OCI-M2 (cell line): ENCODE data around the gene RPUSD4.

Experiments
- DNase-seq: peaks from one replicate; lab custom pipeline; 2025; ENCODE audit not compliant: unreplicated experiment; lab: John Stamatoyannopoulos, UW

RPUSD4 gene

GRCh38 chr11:126185259-126186024 is 26.0 kb downstream of the RPUSD4 start:
- no peak for DNase-seq

- no peak for DNase-seq
These were observed 28.5 kb downstream of the RPUSD4 start for GRCh38 chr11:126182787-126183445.

- no peak for DNase-seq
These were observed 29.3 kb downstream of the RPUSD4 start for GRCh38 chr11:126181939-126182730.

DNA sequence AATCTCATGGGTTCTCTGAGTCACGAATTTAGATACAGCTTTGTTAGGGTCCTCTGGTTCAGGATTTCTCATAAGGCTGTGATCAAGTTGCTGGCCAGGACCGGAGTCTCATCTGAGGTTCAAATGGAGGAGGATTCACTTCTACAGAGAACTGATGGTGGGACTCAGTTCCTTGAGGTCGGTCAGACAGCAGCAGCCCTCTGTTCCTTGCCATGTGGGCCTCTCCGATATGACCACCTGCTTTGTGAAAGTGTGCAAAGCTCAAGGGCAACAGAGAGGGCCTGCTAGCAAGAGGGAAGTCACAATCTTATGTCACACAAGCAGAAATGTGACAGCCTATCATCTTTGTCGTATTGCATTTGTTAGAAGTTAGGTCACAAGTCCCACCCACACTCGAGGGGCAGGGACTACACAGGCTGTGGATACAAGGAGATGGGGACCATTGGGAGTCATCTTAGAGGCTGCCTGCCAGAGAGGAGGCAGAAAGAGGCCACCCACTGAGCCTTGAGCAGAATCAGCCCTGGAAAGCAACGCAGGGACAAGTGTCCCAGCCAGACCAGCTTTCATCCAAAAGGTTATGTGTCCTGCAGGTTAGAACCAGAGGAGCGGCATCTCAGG is 34.5 kb downstream of the RPUSD4 start:
- no peak for DNase-seq

DNA sequence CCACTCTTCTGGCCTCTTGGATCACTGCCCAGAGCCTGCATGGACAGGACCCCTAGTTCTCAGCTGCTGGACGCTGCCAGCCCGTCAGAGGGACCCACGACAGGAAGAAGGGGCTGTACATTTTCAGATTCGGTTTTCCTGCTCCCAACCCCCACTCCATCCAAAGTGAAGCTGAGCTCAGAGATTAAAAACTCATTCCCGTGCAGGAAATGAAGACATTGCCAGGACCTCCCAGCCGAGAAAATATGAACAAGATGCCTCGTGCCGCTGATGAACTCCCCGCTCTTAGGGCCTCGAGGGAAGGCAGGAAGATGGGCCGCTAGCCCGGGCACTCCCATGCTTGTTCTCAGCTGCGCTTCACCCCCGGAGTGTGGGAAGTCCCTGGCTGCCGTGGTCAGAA is 36.1 kb downstream of the RPUSD4 start:
- no peak for DNase-seq

- DNase-seq, result no peak
These were observed 36.6 kb downstream of the RPUSD4 start for GRCh38 chr11:126174816-126175215.

DNA sequence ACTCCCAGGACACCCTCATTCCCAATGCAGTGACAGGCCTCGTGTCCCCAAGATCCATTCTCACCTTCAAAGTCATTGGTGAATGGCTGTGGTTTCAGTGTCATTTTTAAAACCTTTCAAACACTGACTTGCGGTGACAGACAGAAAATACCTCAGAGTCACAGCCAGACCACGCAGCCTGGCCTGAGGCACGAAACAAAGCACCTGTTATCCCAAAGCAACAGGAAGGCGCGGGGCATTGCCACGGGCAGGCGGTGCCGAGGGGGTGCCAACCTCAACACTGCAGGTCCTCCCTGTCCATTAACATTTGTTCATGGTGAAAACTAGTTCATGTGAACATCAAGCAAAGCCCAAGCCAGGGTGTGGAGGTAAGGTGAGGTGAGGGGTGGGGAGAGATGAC is 38.2 kb downstream of the RPUSD4 start:
- no peak for DNase-seq

DNA sequence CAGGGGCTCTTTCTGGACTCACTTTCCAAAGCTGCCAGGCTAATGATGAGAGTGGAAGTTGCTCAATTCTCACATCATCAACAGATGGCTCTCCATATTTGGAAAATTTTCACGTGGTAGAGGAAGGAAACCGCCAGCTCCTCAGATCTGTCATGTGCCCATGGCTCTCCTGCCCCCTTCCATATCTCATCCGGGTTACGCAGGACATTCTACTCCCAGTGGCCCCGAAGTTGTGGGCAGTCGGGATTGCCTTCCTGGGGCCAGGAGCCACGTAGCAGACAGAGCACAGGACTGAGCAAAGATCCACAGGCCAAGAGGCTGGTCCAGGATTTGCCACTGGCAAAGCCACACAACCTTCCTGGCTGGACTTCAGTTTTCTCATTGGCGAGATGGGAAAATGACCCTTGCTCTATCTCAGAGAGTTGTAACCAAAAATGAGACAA is 38.8 kb downstream of the RPUSD4 start:
- no peak for DNase-seq

DNA sequence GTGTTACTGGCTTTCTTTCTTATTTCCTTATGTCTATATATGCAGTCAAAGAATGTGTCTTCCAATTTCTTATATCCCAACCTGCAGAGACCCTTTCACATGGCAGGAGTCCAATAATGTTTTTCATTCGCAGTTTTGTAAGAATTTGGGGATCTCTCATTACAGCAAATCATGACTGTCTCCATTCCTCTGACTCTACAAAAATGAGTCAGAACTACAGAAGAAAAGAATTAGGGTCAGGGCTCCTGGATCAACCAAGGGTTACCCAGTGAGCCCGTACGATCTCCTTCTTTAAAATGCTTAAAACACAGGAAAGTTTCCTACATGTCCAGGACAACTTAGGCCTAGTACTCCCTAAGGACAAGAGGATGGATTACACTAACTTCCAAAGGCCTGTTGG is 42.2 kb downstream of the RPUSD4 start:
- DNase-seq, result no peak

GRCh38 chr11:126167488-126167887 is 44.0 kb downstream of the RPUSD4 start:
- DNase-seq, result no peak

DNA sequence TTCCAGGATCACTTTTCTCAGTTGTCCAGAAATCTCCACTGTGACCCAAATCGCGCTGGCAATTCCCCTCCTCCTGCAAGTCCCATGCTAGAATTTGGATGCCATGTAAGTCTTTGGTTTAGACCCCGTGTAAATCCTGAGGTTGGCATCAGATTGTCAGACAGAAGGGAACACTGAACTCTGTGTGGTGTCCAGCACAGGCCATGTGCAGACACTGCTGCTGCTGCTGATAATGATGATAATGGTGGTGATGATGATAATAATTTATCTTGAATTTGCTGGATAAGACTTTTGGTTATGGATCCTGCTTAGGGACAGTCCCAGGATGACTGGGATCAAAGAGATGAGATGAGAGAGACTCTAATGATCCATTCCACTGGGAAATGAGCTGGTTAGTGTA is 45.0 kb downstream of the RPUSD4 start:
- DNase-seq, result no peak

DNA sequence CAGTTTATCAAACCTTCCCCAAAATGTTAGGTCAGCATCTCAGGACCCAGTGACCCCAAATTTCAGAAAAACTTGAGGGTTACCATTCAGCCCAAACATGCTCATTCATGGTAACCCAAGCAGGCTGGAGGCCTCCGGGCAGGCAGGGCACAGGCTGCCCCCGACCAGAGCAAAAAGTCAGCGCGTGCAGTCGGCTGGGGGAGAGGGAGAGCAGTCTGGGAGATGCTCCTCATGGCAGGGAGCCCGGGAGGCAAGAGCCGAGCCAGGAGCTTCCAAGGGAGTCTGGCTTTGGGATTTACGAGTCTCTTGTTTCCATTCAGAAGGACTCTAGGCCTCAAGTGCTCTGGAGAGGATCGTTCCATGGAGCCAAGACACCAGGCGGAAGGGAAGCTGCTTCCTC is 45.7 kb downstream of the RPUSD4 start:
- no peak for DNase-seq

DNA sequence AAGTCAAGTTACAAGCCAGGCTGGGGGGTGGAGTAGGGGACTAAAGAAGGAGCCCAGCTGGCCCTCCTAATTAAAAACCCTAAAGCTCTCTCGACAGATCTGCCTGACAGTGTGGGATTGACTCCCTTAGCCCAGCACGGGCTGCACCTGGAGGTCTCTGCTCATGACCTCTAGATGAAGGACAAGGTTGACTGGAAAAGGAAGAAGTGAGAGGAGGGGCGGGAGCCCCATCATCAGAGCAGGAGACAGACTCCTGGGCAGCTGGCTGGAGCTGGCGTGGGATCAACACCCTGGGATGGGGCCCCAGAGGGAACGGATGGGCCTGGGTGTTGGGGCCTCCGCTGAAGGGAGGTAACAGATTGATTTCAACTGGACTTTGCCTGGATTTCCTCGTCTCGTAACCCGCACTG is 46.1 kb downstream of the RPUSD4 start:
- DNase-seq, result no peak

GRCh38 chr11:126164781-126165180 is 46.7 kb downstream of the RPUSD4 start:
- no peak for DNase-seq

DNA sequence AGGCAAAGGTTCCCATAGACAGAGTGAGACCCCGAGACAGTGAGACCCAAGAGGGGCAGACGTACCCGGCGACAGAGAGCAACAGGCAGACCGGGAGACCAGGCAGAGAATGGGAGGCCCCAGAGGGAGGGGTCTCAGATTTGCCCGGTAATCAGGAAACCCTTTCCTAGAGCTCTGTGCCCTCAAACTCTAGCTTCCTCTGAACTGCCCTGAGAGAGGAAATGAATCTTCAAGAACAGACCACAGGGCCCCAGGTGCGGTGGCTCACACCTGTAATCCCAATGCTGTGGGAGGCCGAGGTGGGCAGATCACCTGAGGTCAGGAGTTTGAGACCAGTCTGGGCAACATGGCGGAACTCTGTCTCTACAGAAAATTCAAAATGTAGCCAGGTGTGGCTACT is 47.7 kb downstream of the RPUSD4 start:
- DNase-seq, result no peak

- no peak for DNase-seq
These were observed 48.3 kb downstream of the RPUSD4 start for GRCh38 chr11:126163074-126163700.

DNA sequence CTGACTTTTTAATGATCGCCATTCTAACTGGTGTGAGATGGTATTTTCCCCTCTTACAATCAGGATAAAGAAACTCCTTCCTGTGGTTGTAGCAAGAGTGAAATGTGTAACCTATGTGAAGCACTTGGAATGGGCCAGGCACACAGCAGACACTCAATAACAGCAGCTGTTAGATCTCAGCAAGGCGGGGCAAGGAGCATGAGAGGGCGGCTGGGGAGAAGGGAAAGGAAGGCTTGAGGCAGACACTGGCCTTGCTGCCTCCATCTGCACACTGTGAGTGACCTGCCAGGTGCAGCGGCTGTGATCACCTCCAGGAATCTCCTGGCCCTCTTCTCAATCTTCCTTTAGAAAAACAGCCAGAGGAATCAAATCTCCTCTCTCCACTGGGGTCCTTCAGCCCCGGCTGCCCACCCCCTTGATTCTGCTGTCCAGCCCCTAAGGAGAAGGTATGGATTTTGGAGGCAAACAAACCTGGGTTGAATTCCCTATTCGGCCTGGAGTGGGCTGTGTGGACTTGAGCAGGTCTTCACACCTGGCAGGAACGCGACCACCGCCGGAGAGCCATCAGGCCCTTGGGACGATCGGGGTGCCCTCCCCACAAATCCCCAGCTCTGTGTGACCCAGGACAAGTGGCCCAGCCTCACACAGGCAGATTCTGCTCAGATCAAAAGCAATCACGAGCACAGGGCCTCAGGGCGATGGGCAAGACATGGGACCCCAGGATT is 49.0 kb downstream of the RPUSD4 start:
- no peak for DNase-seq

DNA sequence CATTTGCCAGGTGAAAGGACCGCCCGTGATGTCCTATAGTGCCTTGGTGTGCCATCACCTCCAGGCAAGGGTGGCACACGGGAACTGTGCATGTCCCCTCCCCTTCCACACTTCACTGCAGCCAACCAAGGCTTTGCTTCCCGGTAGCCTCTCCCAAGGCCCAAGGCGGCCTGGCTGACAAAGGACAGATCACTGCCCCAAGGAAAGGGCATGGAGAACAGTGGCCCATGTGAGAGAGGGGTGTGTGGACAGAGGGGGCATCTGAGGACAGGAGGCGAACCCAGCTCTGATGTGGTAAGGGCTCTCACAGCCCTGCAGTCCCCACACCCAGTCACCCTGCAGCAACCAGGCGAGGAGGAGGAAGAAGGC is 50.4 kb downstream of the RPUSD4 start:
- DNase-seq, result no peak

DNA sequence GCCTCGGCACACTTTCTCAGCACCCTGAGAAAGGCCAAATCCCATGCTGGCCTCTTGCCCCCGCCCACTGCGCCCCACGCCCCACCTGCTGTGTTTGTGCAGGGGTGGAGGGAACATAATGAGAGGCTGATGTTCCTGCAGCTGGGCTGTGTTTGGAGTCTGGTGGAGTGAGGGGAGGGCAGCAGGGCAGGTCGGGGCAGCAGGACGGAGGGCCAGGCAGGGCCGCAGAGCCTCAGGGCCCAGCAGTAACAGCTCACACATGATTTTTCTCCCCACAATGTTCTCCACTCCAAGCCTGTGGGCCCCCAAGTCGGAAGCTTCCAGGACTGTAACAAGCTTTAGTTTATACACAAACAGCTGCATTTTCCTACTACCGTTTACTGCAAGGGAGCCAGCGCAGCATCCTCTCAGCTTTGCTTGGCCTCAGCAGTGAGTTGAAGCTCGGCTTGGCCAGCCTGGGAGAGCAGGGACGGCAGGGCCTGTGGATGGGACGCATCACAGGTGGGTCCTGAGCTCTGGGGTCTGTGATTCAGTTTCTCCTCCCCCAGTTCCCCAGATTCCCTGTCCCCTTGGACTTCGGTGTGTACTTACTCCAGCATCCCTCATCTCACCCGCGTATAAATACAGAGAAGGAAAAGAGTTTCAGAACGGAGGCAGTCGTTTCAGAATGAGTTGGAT is 51.0 kb downstream of the RPUSD4 start:
- DNase-seq, result no peak
